Vagina (tissue), 2 donors: ENCODE data around the gene PTGFRN.

Source experiments
- POLR2A ChIP-seq, 2 donors: fragments of 450-650 bp; IDR thresholded peaks; one replicate each; pipeline ENCODE4 v1.6.1; 2017; ENCODE audit warnings: antibody characterized with exemption in 2 of 2, mild to moderate bottlenecking in 2 of 2, moderate library complexity in 2 of 2
- POLR2AphosphoS5 ChIP-seq, 2 donors: sonication (generic); formaldehyde crosslinking; IDR thresholded peaks; one replicate each; pipeline ENCODE4 v1.9.0; 2017; ENCODE audit warnings: antibody characterized with exemption in 2 of 2, mild to moderate bottlenecking in 2 of 2, low read depth in 1 of 2; ENCODE audit not compliant: insufficient read depth in 1 of 2
- TF ChIP-seq, protein P1 (sequence below), 3 experiments: fragments of 450-650 bp in 2 of 3; fragments of 200-600 bp in 1 of 3; sonication (generic) in 1 of 3; IDR thresholded peaks; one replicate each; pipeline ENCODE4 v1.5.1; 2017 to 2019; ENCODE audit warnings: antibody characterized with exemption in 3 of 3, mild to moderate bottlenecking in 2 of 3, moderate library complexity in 2 of 3

DNA sequence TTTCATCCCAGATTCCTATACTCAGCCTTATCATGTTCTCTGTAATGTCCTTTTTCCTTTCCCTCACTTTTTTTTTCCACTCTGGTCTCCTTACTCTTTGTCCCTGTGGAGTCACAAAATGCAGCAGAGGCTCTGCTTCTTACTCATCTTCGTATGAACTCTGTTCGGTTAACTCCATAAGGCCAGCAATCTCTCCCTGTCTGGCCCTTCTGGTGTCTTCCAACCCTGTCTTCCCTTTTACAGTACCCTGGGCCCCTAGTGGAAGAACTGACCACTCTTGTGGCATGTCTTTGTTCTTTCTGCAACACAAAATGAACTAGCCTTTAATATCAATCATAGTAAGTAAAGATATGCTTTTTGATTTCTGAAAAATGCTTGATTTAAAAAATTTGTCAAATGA, 98.9 kb downstream of the PTGFRN start:
- TF ChIP-seq POLR2A (IDR thresholded peaks at IDR 0.05) (no peak), POLR2AphosphoS5 (IDR thresholded peaks at IDR 0.05; ENCODE audit: insufficient read depth in 1 of 2, low read depth in 1 of 2) (no peak)
- TF ChIP-seq, protein P1, sequence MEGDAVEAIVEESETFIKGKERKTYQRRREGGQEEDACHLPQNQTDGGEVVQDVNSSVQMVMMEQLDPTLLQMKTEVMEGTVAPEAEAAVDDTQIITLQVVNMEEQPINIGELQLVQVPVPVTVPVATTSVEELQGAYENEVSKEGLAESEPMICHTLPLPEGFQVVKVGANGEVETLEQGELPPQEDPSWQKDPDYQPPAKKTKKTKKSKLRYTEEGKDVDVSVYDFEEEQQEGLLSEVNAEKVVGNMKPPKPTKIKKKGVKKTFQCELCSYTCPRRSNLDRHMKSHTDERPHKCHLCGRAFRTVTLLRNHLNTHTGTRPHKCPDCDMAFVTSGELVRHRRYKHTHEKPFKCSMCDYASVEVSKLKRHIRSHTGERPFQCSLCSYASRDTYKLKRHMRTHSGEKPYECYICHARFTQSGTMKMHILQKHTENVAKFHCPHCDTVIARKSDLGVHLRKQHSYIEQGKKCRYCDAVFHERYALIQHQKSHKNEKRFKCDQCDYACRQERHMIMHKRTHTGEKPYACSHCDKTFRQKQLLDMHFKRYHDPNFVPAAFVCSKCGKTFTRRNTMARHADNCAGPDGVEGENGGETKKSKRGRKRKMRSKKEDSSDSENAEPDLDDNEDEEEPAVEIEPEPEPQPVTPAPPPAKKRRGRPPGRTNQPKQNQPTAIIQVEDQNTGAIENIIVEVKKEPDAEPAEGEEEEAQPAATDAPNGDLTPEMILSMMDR (IDR thresholded peaks at IDR 0.05) = no peak
